GM12892 (cell line): Measurements from ENCODE around the gene GALNTL6.
"Not testable (repeated sequence)": the region's sequence is repeated elsewhere in the genome, so short reads cannot be mapped to it uniquely, and the experiment has no call there.

ENCODE experiments used
- POLR2A ChIP-seq: IDR thresholded peaks from 2 replicates; pipeline ENCODE4 v1.6.1; 2011; ENCODE audit warnings: low read depth, low read length, control low read depth
- POLR2AphosphoS5 ChIP-seq: IDR thresholded peaks from 2 replicates; pipeline ENCODE4 v1.6.1; 2011; ENCODE audit warnings: low read depth, low read length, control low read depth

DNA sequence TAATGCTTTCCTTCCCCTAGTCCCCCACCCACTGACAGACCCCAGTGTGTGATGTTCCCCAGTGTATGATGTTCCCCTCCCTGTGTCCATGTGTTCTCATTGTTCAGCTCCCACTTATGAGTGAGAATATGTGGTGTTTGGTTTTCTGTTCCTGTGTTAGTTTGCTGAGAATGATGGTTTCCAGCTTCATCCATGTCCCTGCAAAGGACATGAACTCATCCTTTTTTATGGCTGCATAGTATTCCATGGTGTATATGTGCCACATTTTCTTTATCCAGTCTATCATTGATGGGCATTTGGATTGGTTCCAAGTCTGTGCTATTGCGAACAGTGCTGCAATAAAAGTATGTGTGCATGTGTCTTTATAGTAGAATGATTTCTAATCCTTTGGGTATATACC, 1228.9 kb downstream of the GALNTL6 start:
- not testable (repeated sequence) for TF ChIP-seq POLR2A, POLR2AphosphoS5
